WTC11 (cell line): ENCODE results near the gene CRYBB2.

ENCODE experiments used
- CREB1 ChIP-seq: sonication (generic); formaldehyde crosslinking; IDR thresholded peaks from 2 replicates; pipeline ENCODE4 v1.8.0; 2023; ENCODE audit warnings: mild to moderate bottlenecking, missing genetic modification reagents
- CTCF ChIP-seq: fragments of 200-600 bp; IDR thresholded peaks from 2 replicates; pipeline ENCODE4 v1.8.0; 2022; ENCODE audit warnings: antibody characterized with exemption
- E2F4 ChIP-seq: sonication (generic); formaldehyde crosslinking; IDR thresholded peaks from 2 replicates; pipeline ENCODE4 v1.8.1; 2022; ENCODE audit warnings: low read depth, mild to moderate bottlenecking, moderate library complexity, missing genetic modification reagents, borderline replicate concordance
- EMX1 ChIP-seq: fragments of 250-450 bp; sonication (Bioruptor Pico); IDR thresholded peaks from 2 replicates; pipeline ENCODE4 v1.8.0; 2021; ENCODE audit warnings: mild to moderate bottlenecking
- ETV6 ChIP-seq: sonication (generic); formaldehyde crosslinking; IDR thresholded peaks from 2 replicates; pipeline ENCODE4 v1.8.1; 2022; ENCODE audit warnings: mild to moderate bottlenecking, missing genetic modification reagents
- HMGXB4 ChIP-seq: sonication (generic); formaldehyde crosslinking; IDR thresholded peaks from 2 replicates; pipeline ENCODE4 v1.8.1; 2023; ENCODE audit warnings: mild to moderate bottlenecking, moderate library complexity, missing genetic modification reagents
- IRF2 ChIP-seq: sonication (generic); formaldehyde crosslinking; IDR thresholded peaks from 2 replicates; pipeline ENCODE4 v1.8.0; 2022; ENCODE audit warnings: low read depth, missing genetic modification reagents, borderline replicate concordance
- NFE2L1 ChIP-seq: sonication (generic); formaldehyde crosslinking; IDR thresholded peaks from 2 replicates; pipeline ENCODE4 v1.8.1; 2023; ENCODE audit warnings: missing genetic modification reagents
- TEAD4 ChIP-seq: sonication (generic); formaldehyde crosslinking; IDR thresholded peaks from 2 replicates; pipeline ENCODE4 v1.8.0; 2022; ENCODE audit warnings: mild to moderate bottlenecking, missing genetic modification reagents
- USF2 ChIP-seq: sonication (generic); formaldehyde crosslinking; IDR thresholded peaks from 2 replicates; pipeline ENCODE4 v1.8.1; 2023; ENCODE audit warnings: mild to moderate bottlenecking, missing genetic modification reagents, moderate library complexity
- ZBTB21 ChIP-seq: sonication (generic); formaldehyde crosslinking; IDR thresholded peaks from 2 replicates; pipeline ENCODE4 v1.8.1; 2023; ENCODE audit warnings: mild to moderate bottlenecking, missing genetic modification reagents, borderline replicate concordance
- ZBTB43 ChIP-seq: sonication (generic); formaldehyde crosslinking; IDR thresholded peaks from 2 replicates; pipeline ENCODE4 v1.8.1; 2023; ENCODE audit warnings: mild to moderate bottlenecking, missing genetic modification reagents
- ZNF512 ChIP-seq: sonication (generic); formaldehyde crosslinking; IDR thresholded peaks from 2 replicates; pipeline ENCODE4 v1.8.1; 2022; ENCODE audit warnings: missing genetic modification reagents, borderline replicate concordance

- TF ChIP-seq CTCF (no peak), ZBTB21 (CRISPR knock-in tag) (no peak), IRF2 (CRISPR knock-in tag) (no peak), TEAD4 (no peak), E2F4 (CRISPR knock-in tag) (no peak), ZNF512 (no peak), EMX1 (CRISPR knock-in tag) (no peak), NFE2L1 (CRISPR knock-in tag) (no peak), USF2 (CRISPR knock-in tag) (no peak), ETV6 (CRISPR knock-in tag) (no peak), CREB1 (CRISPR knock-in tag) (no peak), HMGXB4 (CRISPR knock-in tag) (no peak), ZBTB43 (CRISPR knock-in tag) (no peak)
Observed at GRCh38 chr22:25207553-25208157, 11.8 kb upstream of the CRYBB2 start.
